GM18517 (cell line): ENCODE measurements around the gene BMP8A.
"Not testable (repeated sequence)": the region's sequence is repeated elsewhere in the genome, so short reads cannot be mapped to it uniquely, and the experiment has no call there.

Experiments
- ATAC-seq: cut with Tn5 transposase; IDR thresholded peaks from one replicate; pipeline ENCODE4 v1.9.1; 2021; ENCODE audit warnings: mild to moderate bottlenecking, moderate library complexity; ENCODE audit not compliant: unreplicated experiment

BMP8A gene

GRCh38 chr1:39481289-39481688, 10.1 kb upstream of the BMP8A start:
- no peak for ATAC-seq

GRCh38 chr1:39483276-39483675, 8.2 kb upstream of the BMP8A start:
- ATAC-seq, result no peak

- no peak for ATAC-seq
Observed at GRCh38 chr1:39484564-39484963, 6.9 kb upstream of the BMP8A start.

GRCh38 chr1:39485046-39485803, 6.2 kb upstream of the BMP8A start:
- no peak for ATAC-seq

GRCh38 chr1:39488012-39488545, 3.4 kb upstream of the BMP8A start:
- ATAC-seq, result no peak

- ATAC-seq, result no peak
Observed at GRCh38 chr1:39488793-39489566, 2.5 kb upstream of the BMP8A start.

- ATAC-seq, result no peak
Observed at GRCh38 chr1:39489567-39490239, 1.7 kb upstream of the BMP8A start.

- ATAC-seq, result peak; percentile 29
Observed at GRCh38 chr1:39490596-39491145, 765 bp upstream of the BMP8A start.

- ATAC-seq, result not testable (repeated sequence)
Observed at GRCh38 chr1:39492118-39493042, 944 bp downstream of the BMP8A start.

- ATAC-seq, result not testable (repeated sequence)
Observed at GRCh38 chr1:39493043-39493810, 1.8 kb downstream of the BMP8A start.

- ATAC-seq, result no peak
Observed at GRCh38 chr1:39494671-39495410, 3.4 kb downstream of the BMP8A start.

GRCh38 chr1:39496520-39496919, 5.1 kb downstream of the BMP8A start:
- ATAC-seq, result not testable (repeated sequence)

GRCh38 chr1:39497585-39497984, 6.1 kb downstream of the BMP8A start:
- no peak for ATAC-seq

- not testable (repeated sequence) for ATAC-seq
Observed at GRCh38 chr1:39498096-39498710, 6.8 kb downstream of the BMP8A start.

GRCh38 chr1:39498821-39499220, 7.4 kb downstream of the BMP8A start:
- not testable (repeated sequence) for ATAC-seq

- ATAC-seq, result no peak
Observed at GRCh38 chr1:39499668-39500067, 8.2 kb downstream of the BMP8A start.

GRCh38 chr1:39500862-39501389, 9.5 kb downstream of the BMP8A start:
- ATAC-seq, result no peak

GRCh38 chr1:39501666-39502065, 10.2 kb downstream of the BMP8A start:
- ATAC-seq, result no peak
